Fibroblast of skin of back (primary cell): Measurements from ENCODE around the gene SENP5.
A peak's percentile ranks its signal among the peaks of the same experiment; 100 is the strongest.
"Not testable (repeated sequence)": the region's sequence is repeated elsewhere in the genome, so short reads cannot be mapped to it uniquely, and the experiment has no call there.

Experiments
- DNase-seq: peaks from one replicate; pipeline ENCODE4 v3.0.0-alpha.2; 2013

The SENP5 gene

DNA sequence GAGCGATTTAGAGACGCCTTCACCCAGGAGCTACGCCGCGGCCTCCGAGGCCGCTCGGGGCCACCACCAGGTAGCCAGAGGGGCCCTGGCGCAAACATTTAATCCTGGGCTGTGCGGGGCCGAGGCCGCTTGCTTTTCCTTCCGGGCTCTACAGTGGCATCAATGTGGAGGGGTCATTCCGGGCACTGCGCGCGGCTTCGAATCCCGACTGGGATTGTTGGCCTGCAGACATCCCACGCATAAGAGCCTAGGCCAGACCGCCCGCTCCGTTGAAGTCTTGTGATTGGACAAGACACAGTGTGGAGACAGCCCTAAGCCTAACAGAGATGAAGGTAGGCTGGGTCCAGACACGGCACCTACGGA, 75.2 kb downstream of the SENP5 start:
- peak; percentile 23 for DNase-seq

GRCh38 chr3:196944037-196944790, 76.5 kb downstream of the SENP5 start:
- not testable (repeated sequence) for DNase-seq

- DNase-seq = no peak
Observed at GRCh38 chr3:196947136-196947859, 79.6 kb downstream of the SENP5 start.

DNA sequence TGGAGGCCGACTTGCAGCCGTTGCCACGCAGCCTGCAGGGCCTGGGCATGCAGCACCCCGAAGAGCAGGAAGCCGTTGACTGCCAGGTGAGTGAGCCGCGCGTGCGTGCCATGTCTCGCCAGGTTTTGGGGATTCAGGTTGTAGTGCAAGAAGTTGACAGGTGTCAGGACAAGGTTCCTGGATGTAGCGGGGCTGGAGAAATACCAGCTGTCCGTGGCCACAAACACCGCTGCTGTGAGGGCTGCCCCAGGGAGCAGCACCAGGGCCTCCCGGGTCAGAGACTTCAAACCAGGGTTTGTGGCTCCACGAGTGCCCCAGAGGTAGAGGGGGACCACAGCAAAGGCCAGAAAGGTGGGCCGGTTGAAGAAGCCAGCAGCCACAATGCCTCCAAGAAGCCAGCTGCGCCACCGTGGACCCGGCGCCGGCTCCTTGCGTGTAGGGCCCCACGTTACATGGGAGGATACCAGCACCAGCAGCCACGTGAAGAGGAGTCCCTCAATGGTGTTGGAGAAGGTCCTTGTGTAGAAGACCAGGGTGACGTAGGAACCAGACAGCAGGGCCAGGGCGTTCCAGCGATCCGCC, 80.2 kb downstream of the SENP5 start:
- DNase-seq = no peak

- no peak for DNase-seq
Observed at GRCh38 chr3:196948442-196949284, 80.9 kb downstream of the SENP5 start.

DNA sequence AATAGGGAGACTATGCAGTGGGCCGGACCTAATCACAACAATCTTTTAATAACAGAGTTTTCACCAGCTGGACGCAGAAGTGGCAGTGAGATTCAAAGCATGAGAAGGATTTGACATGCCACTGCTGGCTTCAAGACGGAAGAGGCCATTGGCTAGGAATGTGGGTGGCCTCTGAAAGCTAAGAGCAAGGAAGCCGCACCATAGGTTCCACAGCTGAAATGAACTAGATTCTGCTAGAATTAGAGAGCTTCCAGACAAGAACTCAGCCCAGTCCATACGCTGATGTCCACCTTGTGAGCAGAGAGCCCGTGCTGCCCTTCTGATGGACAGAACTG, 81.5 kb downstream of the SENP5 start:
- no peak for DNase-seq

DNA sequence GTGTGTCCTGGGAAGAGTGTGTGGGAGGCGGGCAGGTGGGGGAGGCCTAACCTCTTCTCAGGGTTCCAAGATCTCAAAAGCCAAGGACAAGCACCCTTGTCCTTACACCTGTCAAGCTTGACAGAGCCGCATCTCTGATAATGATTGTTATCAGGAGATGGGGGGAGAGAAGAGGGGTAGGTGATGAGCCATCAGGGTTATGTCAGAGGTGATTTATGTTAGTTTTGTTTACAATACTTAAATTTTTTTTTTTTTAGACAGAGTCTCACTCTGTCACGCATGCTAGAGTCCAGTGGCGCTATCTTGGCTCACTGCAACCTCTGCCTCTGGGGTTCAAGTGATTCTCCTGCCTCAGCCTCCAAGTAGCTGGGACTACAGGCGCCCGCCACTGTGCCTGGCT, 82.0 kb downstream of the SENP5 start:
- no peak for DNase-seq

- no peak for DNase-seq
Observed at GRCh38 chr3:196951371-196951770, 83.7 kb downstream of the SENP5 start.

DNA sequence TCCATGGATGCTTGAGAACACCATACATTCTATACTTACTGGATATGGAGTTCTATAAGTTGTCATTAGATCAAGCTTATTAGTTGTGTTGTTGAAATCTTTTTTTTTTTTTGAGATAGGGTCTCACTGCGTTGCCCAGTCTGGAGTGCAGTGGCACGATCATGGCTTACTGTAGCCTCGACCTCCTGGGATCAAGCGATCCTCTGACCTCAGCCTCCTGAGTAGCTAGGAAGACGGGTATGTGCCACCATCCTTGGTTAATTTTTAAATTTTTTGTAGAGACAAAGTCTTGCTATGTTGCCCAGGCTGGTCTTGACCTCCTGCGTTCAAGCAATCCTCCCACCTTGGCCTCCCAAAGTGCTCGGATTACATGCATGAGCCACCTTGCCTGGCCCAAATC, 87.1 kb downstream of the SENP5 start:
- no peak for DNase-seq

GRCh38 chr3:196962108-196962929, 94.6 kb downstream of the SENP5 start:
- no peak for DNase-seq

- DNase-seq = no peak
Observed at GRCh38 chr3:196962930-196963630, 95.4 kb downstream of the SENP5 start.

GRCh38 chr3:196963631-196963953, 95.9 kb downstream of the SENP5 start:
- DNase-seq = no peak

GRCh38 chr3:196965112-196965803, 97.5 kb downstream of the SENP5 start:
- DNase-seq = no peak

GRCh38 chr3:196965804-196966173, 98.1 kb downstream of the SENP5 start:
- no peak for DNase-seq

DNA sequence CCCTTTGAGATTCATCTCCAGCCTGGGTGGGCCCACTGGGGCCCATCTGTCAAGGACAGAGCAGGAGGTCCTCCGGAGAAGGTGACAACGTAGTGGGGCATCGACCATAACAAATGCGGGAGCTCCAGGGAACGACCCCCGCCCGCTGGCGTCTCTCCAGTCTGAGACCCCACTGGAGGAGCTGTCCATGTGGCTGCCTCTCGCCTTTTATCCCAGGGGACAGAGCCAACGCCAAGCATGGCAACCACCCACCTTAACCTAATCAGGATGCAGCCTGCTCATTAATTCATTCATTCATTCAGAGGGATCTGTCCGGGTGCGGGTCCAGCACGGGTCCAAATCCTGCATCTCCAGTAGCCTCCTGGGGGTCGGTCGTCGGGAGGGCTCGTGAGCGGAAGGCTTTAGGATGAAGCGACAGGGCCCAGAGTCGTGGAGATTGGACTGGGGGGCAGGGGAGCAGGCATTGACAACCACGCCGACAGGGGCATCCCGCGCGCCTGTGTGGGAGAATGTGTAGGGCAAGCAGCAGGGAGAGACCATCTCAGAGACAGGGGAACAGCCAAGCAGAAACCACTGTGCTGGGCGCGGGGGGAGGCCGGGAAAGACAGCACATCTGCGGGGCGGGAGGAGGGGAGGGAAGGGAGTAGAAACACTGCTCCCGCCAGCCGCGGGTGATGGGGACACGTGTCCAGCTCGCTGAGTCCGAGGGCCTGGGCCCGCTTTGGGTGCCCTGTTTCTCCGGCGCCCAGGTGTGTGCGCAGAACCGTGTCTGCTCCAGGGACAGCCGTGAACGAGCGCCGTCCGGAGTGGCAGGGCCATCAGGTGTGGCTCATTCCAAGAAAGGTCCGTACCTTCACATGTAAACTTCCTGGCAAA, 99.0 kb downstream of the SENP5 start:
- DNase-seq = no peak

DNA sequence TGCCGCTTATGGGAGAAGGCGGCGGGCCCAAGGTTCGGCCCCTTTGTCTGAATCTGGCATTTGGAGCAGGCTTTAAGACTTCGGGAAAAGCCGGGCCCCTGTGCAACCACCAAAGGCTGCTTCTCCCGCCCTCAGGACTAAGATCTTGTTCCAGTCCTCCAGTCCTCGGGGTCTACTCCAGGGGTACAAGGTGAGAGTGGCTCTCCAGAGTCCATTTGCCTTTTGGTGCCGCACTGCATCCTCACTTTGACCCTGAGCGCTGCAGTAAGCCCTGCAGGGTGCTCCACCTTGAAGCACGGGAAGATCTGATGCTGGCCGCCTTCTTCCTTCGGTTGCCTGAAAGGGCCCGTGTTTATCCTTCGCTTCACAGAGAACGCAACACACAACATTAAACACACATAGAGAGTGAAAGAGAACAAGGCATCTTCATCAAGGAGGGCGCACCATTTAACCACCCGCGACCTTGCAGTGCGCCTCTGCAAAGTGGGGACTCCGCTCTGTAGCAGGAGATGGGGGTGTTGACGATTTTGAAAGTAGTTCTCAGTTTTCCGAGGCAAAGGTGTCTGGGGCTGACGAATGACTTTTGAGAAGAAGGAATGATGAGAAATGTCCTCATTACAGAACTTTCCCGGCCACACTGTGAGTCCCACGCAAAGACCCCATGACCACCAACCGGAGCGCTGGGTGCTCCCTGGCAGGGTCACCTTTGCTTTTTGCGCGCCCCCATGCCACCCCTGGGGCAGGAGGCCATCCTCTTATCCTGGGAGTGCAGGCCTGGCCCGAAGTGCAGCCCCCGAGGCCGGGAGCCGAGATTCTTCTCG, 99.9 kb downstream of the SENP5 start:
- no peak for DNase-seq

- peak; percentile 32 for DNase-seq
Observed at GRCh38 chr3:196968233-196969133, 100.8 kb downstream of the SENP5 start, which contains the start of gene PIGZ. TSS of gene PIGZ (minus strand) at chr3:196968833. CDS start at chr3:196952031, 16,802 bp downstream.

DNA sequence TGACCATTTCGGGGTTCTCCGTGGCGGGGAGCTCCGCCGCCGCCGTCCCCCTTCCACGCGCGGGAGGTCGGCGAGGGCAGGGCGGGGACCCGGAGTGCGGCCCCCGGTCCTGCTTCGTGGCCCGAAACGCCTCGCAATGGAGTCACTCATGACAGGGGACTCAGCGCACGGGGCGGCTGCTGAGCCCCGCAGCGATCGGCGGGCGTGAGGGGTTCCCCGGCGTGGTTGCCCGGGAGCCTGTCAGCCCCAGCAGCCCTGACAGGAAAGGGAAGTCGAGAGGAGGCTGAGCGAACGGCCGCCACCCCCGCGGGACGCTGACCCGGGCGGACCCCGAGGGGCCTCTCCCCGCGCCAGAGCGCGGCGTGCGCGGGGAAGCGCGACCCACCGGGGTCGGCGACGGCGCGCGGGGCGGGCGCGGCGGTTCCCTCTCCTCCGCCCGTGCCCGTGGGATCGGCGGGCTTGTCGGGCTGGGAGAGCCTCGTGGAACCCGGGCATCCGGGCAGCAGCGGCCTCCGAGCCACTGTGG, 101.5 kb downstream of the SENP5 start:
- DNase-seq = peak; percentile 31
